ENCODE measurements around the gene LRP2. TPM values are rescaled to one million over a fixed set of nuclear protein-coding genes. Genes with fewer than 3 reads are reported as not detected.
"Not testable (repeated sequence)": the region's sequence is repeated elsewhere in the genome, so short reads cannot be mapped to it uniquely, and the experiment has no call there.

Gene LRP2
- total RNA-seq, 4 donors from 2014 or later, result not detected

- no peak for TF ChIP-seq POLR2A (IDR thresholded peaks at IDR 0.05)
- TF ChIP-seq, protein P1, sequence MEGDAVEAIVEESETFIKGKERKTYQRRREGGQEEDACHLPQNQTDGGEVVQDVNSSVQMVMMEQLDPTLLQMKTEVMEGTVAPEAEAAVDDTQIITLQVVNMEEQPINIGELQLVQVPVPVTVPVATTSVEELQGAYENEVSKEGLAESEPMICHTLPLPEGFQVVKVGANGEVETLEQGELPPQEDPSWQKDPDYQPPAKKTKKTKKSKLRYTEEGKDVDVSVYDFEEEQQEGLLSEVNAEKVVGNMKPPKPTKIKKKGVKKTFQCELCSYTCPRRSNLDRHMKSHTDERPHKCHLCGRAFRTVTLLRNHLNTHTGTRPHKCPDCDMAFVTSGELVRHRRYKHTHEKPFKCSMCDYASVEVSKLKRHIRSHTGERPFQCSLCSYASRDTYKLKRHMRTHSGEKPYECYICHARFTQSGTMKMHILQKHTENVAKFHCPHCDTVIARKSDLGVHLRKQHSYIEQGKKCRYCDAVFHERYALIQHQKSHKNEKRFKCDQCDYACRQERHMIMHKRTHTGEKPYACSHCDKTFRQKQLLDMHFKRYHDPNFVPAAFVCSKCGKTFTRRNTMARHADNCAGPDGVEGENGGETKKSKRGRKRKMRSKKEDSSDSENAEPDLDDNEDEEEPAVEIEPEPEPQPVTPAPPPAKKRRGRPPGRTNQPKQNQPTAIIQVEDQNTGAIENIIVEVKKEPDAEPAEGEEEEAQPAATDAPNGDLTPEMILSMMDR (IDR thresholded peaks at IDR 0.05), result no peak
- Histone ChIP-seq H3K9me3 (no peaks in the 10 kb centered on the region), H3K4me1 (no peaks in the 10 kb centered on the region), H3K36me3 (no peaks in the 10 kb centered on the region), H3K27ac (no peak overlapping the region), H3K4me3 (no peak overlapping the region), H3K27me3 (no peaks in the 10 kb centered on the region)
- no peak for DNase-seq
These were observed 81.8 kb downstream of the LRP2 start for GRCh38 chr2:169280502-169280901.

- Histone ChIP-seq H3K4me3 (no peak overlapping the region), H3K27ac (no peak overlapping the region), H3K4me1 (no peaks in the 10 kb centered on the region), H3K9me3 (no peaks in the 10 kb centered on the region), H3K36me3 (no peaks in the 10 kb centered on the region), H3K27me3 (no peaks in the 10 kb centered on the region)
- TF ChIP-seq POLR2A (IDR thresholded peaks at IDR 0.05), result no peak
- TF ChIP-seq, protein P1 (IDR thresholded peaks at IDR 0.05), result no peak
- no peak for DNase-seq
These were observed 86.5 kb downstream of the LRP2 start for GRCh38 chr2:169275696-169276444.

DNA sequence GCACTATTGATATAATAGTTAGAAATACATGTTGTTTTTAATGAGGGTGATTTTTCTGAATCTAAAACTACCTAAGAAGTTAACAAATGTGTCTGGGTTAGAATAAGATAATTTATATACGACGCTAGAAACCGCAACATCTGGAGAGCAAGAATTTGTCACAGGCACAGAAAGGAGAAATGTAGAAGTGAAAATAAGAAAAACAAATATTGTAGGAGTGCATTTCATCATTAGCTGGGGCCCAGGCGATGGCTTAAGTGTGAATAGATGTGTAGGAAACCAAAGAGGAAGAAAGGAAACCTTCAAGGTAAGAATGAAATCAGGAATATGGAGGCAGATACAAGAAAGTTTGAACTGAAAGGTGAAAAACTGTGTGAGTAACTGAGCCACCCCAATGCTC, 90.3 kb downstream of the LRP2 start:
- no peaks in the 10 kb centered on the region for H3K4me1 ChIP-seq

DNA sequence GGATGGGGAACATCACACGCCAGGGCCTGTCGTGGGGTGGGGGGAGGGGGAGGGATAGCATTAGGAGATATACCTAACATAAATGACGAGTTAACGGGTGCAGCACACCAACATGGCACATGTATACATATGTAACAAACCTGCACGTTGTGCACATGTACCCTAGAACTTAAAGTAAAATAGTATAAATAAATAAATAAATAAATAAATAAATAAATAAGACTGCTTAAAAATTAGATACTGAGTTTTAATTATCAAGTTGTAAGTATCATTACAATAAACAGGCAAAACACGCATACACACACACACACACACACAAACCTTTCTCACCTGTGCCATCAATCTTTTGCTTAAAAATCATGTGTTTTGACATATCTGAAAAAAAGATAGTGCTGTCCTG, 91.8 kb downstream of the LRP2 start:
- not testable (repeated sequence) for H3K27me3 ChIP-seq, H3K9me3 ChIP-seq, DNase-seq, H3K4me3 ChIP-seq, H3K4me1 ChIP-seq, H3K27ac ChIP-seq, H3K36me3 ChIP-seq

More for the DNA sequence above, 90.3 kb downstream of the LRP2 start:
- Histone ChIP-seq H3K9me3 (no peaks in the 10 kb centered on the region), H3K4me3 (no peak overlapping the region), H3K27me3 (no peaks in the 10 kb centered on the region), H3K36me3 (no peaks in the 10 kb centered on the region), H3K27ac (no peak overlapping the region)
- no peak for TF ChIP-seq POLR2A (IDR thresholded peaks at IDR 0.05)
- TF ChIP-seq, protein P1 (IDR thresholded peaks at IDR 0.05), result no peak
- DNase-seq, result no peak

GRCh38 chr2:169265591-169265990, 96.7 kb downstream of the LRP2 start:
- no peak overlapping the region for H3K4me3 ChIP-seq
- no peak for TF ChIP-seq POLR2A (IDR thresholded peaks at IDR 0.05)
- TF ChIP-seq, protein P1 (IDR thresholded peaks at IDR 0.05), result no peak
- no peaks in the 10 kb centered on the region for H3K9me3 ChIP-seq
- no peak overlapping the region for H3K27ac ChIP-seq
- DNase-seq, result no peak
- H3K36me3 ChIP-seq, result no peaks in the 10 kb centered on the region
- no peaks in the 10 kb centered on the region for H3K4me1 ChIP-seq
- H3K27me3 ChIP-seq, result no peaks in the 10 kb centered on the region

DNA sequence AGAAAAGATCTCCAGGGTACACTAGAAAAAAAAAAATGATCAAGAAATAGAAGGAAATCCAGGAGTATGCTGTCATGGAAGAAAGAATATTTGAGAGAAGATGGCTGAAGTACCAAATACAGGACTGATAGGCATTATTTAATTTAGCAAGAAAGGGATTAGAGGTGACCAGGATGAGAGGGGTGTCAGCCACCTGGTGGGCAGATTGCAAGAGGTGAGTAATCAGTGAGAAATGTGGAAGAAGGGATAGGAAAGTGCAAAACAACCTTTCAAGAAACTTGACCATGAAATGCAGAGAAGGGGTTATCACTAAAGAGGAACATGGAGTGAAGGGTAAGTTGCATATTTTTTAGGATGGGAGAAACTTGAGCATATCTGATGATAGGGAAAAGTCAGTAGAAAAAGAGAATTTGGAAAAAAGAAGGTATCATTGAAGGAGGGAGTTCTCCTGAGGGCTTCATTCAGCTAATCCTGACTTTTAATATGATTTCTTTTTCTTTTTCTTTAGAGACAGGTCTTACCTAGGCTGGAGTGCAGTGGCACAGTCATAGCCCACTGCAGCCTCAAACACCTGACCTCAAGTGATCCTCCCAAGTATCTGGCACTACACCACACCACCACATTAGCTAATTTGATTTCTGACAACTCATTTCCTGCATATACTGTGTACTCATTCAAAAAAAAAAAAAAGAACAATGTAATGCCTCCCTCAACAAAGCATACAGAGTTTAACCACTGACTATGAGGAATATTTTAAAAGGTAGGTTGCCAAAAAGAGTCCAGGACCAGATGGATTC, 101.3 kb downstream of the LRP2 start:
- Histone ChIP-seq H3K27me3 (no peaks in the 10 kb centered on the region), H3K4me1 (no peaks in the 10 kb centered on the region), H3K27ac (no peak overlapping the region), H3K36me3 (no peaks in the 10 kb centered on the region), H3K9me3 (no peaks in the 10 kb centered on the region), H3K4me3 (no peak overlapping the region)
- no peak for DNase-seq
- no peak for TF ChIP-seq POLR2A (IDR thresholded peaks at IDR 0.05)
- TF ChIP-seq, protein P1 (IDR thresholded peaks at IDR 0.05), result no peak
